Left lobe of liver (tissue), 2 donors: ENCODE results near the gene SPDYC. TPM values are rescaled to one million over a fixed set of nuclear protein-coding genes. Genes with fewer than 3 reads are reported as not detected.
"Not testable (repeated sequence)": the region's sequence is repeated elsewhere in the genome, so short reads cannot be mapped to it uniquely, and the experiment has no call there.

Experiments used
- ATAC-seq: fragments of 200-7000 bp; cut with Tn5 transposase; one replicate; pipeline ENCODE4 v1.9.1; 2020; ENCODE audit warnings: mild to moderate bottlenecking, moderate library complexity
- DNase-seq: peaks from one replicate; pipeline ENCODE4 v3.0.0-alpha.2; 2020; ENCODE audit warnings: low spot score
- total RNA-seq: library from RNA; stranded (reverse); gene quantifications from one replicate; pipeline ENCODE4 v1.2.1, GENCODE V29; 2021
- donor health status: DM: no; HTN: no; CAD: no; lungs with moderate emphysema.
- donor health status: DM: no; HTN: yes; CAD: no.

The SPDYC gene
- total RNA-seq, 1 donor from 2014 or later: 1.2 TPM

DNA sequence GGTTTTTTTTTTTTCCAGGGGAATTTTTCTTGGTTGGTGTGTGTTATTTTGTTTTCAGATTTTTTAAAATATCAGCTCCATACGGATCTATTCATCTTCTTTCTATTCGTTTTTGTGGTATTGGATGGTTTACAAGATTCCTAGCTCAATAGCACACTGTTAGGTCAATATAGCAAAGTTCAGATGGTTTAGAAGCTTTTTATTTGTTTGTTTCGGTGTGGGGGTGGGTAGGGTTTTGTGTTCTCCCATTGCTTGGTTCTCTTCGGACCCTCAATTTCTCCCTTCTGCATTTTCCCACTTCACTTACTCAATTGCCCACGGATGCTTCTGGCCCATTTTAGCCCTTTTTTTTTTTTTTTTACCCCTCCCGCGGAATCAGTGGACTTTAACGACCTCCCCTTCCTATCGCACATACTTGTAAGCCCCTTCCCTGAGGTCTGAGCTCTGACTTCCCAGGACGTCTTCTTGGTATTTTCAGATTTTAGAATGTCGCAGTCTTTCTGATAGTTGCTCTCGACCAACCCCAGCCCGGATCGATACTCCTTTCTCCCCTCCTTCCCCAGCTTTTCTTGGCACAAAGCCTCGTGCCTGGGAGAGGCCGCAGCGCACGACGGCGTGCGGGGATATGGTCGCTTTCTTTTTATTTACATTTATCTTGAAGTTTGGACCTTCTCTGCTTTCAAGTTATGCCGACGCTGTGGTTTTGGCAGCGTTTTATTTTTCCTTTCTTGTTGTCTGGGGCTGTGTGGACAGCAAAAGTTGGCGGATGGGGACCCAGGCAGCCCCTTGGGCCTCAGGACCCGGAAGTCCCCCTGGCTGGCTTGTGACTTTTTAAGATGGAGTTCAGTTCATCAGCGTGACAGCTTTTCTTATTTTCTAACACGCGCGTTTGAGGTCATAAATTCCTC is 4.4 kb upstream of the SPDYC start:
- peak; percentile 82 for DNase-seq

DNA sequence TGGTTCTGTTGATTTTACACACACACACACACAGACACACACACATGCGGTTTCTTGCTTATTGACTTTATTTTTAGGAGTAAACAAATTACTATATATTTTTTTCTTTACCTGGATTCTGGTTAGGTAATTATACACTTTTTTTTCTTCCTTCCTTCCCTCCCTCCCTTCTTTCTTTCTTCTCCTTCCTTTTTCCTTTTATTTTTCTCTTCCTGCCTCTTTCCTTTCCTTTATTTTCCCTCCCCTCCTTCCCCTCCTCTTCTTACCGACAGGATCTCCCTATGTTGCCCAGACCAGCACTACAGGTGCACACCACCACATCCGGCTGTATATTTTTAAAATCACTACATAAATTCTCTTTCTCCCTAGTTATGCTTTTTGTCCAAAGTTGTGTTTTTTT is 3.1 kb upstream of the SPDYC start:
- DNase-seq (no peak), ATAC-seq (no peak)

More for the DNA sequence above, 4.4 kb upstream of the SPDYC start:
- ATAC-seq: peak; percentile 81

DNA sequence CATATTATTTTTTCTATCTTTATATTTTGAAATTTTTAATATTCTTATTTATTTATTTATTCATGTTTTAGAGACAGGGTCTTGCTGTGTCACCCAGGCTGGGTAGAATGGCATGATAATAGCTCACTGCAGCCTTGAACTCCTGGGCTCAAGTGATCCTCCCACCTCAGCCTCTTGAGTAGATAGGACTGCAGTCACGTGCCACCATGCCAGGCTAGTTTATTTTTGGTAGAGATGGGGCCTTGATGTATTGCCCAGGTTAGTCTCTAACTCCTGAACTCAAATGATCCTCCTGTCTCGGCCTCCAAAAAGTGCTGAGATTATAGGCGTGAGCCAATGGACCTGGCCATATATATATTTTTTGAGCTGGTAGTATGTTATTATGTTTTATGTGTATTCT is 2.4 kb upstream of the SPDYC start:
- DNase-seq (no peak), ATAC-seq (no peak)

DNA sequence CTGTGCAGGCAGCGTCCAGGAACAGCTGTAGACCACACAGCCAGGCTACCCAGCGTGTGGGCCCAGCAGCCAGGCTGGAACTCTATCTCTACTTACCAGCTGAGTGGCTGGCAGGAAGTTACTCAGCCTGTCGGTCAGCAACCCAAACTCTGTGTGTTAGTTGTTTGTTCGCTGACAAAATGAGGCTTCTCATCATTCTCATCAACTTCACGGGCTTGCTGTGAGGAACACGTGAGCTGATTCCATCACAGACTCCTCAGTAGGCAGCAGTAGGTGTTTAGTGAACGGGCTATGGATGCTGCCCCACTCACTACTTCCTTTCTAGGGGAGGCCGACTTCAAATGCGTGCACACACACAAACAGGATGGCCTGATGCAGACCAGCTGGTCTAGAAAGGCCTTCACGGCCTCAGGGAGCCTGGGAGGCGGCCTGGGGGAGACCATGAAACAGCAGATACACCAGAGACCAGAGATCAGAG is 830 bp upstream of the SPDYC start:
- no peak for DNase-seq
- no peak for ATAC-seq

DNA sequence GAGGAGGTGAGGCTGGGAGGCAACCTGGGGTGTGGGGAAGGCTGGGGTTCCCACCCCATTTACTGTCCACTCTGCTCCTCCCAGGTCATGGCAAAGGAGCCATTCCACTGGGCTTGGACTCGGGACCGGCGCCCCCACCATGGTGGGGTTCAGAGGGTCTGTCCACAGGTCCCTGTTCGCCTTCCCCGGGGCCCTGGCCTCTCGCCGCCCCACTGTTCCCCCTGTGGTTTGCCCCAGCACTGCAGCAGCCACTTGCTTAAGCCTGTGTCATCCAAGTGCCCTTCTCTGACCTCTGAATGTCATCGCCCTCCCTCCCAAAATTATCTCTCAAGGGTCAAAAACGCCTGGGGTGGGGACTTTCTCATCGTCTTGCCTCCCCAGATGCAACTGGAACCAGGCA is 2.6 kb downstream of the SPDYC start:
- DNase-seq (peak; percentile 42), ATAC-seq (no peak)

DNA sequence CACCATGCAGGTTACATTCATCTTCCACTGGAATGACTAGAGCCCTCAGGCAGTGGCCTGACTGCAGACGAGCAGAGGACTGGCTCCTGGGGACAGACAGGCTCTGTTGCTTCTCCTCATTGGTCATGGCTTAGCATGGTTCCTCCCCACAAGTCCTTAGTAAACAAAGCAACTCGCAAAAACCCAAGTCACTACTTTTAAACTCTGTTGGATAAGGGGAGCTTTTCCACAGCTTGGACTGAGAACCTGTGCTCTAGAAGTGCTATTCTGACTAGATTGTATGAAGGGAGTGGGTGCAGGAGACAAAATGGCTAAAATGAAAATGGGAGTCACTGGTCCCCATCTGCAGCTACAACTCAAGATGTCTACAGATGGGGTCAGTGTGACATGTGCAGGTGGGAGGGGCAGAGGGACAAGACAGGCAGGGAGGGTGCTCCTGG is 4.6 kb downstream of the SPDYC start:
- not testable (repeated sequence) for ATAC-seq, DNase-seq

DNA sequence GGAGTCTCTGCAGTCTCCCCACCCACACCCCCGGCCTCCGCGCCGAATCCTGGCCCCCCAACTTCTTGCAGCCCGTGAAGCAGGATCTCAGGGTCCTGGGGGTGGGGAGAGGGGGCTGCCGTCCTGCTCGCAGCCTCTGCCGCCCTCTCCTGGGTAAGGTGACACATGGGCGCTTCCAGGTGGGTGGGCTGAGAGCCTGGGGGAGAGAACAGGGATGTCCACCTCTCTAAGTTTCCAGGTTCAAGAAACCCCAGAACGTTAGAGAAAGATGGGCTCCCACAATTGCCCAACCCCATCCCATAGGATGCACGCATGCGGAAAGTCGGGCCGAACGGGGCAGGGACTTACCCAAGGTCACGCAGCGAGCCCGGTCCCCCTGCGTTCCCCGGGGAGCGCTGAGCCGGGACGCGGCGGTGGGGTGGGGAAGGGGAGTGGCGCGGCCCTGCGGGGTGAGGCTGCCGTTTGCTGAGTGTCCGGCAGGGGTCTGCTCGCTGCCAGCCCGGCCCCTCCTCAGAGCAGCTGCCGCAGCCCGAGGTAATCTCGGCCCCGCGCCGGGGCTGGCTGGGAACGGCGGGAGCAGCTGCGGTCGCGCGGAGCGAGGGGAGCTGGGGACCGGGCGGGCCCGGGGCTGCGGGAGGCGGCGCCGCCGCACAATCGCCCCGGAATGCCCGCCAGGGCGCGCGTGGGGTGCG is 11.0 kb downstream of the SPDYC start:
- peak; percentile 75 for ATAC-seq
- DNase-seq: peak; percentile 68

DNA sequence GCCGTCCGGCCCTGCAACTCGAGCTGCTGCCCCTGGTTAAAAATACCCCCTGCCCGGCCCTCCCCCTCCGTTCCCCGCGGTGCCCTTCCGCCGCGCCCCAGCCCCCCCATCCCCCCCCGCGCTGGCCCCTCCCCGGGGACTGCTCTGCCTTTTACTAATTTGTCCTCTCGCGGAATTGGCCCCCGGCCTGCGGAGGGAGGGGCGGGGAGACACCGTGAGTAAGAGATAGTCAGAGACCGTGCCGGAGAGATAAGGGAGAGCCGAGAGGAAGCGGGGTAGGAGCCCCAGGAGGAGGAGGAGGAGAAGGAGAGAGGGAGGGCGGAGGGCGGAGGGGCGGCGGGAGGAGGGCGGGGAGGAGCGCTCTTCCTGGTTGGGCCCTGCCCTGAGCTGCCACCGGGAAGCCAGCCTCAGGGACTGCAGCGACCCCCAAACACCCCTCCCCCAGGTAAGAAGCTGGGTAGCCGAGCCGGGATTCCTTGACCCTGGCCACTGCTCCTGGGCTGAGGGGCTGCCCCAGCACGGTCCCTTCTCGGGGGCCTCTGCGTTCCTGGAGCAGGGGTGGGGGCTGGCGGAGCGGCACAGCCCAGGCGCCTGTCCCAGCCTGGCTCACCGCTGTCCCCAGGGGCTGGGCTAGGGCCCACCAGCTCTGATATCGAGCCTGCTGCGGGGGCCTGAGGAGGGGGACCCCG is 11.7 kb downstream of the SPDYC start, which contains the start of gene CAPN1:
TSS of gene CAPN1 (plus strand) at position 360 of the 689 bp plus-strand sequence. CDS start 774 bp downstream, outside the sequence.
- DNase-seq: peak; percentile 91
- ATAC-seq: peak; percentile 75

DNA sequence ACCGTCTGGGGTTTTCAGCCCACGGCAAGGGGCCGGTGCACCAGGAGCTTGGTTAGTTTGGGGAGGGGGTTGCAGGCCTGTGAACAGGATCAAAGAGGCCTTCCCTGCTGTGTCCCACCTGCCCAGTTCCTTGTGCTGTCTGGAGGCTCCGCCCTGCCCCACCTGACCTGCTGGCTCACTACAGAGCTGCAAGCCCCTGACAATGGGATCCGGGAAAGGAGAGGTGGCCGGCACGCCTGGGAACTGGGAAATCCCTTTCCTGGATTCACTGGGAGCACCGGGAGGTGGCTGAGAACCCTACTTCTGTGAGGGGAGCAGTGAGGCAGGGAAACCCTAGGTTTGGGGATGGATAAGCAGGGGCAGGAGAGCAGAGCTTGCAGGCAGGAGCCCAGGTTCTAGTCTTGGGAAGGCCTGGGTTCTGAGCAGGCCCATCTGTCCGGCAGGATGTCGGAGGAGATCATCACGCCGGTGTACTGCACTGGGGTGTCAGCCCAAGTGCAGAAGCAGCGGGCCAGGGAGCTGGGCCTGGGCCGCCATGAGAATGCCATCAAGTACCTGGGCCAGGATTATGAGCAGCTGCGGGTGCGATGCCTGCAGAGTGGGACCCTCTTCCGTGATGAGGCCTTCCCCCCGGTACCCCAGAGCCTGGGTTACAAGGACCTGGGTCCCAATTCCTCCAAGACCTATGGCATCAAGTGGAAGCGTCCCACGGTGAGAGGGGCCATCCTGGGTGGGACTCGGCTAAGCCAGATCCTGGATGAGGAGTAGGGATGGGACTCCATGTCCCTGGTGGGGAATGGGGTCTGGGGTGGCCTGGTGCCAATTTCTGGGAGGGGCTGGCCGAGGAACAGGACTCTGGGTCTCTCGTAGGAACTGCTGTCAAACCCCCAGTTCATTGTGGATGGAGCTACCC is 12.5 kb downstream of the SPDYC start:
- ATAC-seq (peak; percentile 25), DNase-seq (peak; percentile 46)

DNA sequence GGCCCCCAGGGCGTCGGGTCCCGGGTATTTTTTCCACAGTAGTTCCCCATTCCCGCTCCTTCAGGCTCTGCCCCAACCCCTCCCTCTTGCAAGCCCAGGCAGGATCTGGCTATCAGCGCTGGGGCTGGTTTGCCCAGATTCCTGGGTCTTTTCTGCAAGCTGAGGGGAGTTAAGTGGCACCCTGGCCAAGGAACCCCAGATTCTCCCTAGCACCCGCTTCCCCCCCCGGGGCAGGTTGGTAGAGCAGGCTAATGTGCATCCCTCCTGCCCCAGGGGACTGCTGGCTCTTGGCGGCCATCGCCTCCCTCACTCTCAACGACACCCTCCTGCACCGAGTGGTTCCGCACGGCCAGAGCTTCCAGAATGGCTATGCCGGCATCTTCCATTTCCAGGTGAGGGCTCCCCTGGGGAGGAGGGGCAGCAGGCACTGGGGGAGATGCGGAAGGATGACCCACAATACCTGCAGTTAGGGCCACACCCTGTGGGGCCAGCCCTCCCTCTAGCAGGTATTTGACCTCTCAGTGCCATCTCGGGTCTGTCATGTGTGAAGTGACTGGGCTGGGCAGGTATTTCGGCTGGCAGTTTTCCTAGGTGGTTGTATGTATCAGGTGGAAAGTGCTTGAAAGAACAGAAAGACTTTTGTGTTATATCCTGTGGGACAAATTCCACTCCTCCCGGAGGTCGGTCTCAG is 13.3 kb downstream of the SPDYC start:
- peak; percentile 45 for DNase-seq
- ATAC-seq: no peak

DNA sequence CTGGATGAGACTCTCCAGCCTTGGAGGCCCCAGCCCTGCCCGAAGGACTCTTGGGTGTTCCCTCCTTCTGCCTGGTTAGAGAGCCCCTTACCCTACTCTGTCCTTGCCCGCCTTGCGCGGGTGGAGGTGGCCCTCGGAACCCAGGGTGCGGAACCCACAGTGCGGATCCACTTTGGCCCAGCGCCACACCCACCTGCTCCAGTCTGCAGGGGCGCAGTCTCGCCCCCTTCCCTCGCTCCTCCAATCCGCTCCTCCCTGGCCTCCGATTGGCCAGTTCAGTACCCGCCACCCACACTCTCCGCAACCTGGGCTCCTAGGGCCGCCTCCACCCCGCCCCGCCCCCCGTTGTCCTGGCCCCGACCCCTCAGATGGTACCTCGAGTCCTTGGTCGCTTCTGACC is 14.1 kb downstream of the SPDYC start:
- DNase-seq (peak; percentile 47), ATAC-seq (no peak)

DNA sequence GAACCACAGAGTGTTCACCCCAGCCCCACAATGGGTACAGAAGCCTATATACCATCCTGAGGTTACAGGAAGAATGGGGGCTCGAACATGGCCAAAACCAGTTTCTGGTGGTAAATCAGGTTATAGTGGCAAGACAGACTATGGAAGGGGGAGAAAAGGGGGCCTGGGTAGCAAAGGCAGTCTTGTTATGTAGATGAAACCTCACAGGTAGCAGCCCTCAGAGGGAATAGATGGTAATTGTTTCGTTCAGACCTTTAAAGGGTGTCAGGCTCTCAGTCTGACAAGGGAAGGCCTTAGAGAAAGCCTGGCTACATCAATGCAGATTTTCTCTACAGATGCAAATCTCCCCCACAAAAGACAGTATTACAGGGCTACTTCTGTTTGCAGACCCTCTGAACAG is 15.1 kb downstream of the SPDYC start:
- DNase-seq (peak; percentile 22), ATAC-seq (no peak)

DNA sequence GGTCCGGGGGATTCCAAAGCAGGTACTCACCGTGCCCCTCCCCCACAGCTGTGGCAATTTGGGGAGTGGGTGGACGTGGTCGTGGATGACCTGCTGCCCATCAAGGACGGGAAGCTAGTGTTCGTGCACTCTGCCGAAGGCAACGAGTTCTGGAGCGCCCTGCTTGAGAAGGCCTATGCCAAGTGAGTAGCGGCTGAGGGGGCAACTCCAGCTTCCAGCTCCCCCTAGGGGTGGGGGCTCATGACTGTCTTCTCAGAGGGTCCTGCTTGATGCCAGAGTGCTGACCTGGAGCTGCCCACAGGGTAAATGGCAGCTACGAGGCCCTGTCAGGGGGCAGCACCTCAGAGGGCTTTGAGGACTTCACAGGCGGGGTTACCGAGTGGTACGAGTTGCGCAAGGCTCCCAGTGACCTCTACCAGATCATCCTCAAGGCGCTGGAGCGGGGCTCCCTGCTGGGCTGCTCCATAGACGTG is 15.9 kb downstream of the SPDYC start:
- ATAC-seq (no peak), DNase-seq (peak; percentile 45)

DNA sequence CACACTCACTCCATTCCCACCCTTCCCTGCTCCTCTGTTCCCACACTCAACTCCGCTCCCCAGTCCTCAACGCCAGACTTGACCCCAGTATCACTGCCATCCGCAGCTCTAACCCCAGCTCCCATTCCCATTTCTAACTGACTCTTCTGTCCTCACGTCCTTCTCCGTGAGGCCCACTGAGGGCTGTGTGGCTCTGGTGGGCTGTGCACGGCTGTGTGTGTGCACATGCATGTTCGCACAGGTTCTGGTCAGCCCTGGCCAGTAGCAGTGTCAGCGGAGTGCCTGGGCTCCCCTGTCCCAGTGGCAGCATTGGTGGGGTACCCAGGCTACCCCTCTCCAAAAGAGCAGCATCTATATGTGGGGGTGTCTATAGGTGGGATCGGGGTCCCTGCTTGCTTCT is 16.7 kb downstream of the SPDYC start:
- DNase-seq: peak; percentile 19
- ATAC-seq: no peak

DNA sequence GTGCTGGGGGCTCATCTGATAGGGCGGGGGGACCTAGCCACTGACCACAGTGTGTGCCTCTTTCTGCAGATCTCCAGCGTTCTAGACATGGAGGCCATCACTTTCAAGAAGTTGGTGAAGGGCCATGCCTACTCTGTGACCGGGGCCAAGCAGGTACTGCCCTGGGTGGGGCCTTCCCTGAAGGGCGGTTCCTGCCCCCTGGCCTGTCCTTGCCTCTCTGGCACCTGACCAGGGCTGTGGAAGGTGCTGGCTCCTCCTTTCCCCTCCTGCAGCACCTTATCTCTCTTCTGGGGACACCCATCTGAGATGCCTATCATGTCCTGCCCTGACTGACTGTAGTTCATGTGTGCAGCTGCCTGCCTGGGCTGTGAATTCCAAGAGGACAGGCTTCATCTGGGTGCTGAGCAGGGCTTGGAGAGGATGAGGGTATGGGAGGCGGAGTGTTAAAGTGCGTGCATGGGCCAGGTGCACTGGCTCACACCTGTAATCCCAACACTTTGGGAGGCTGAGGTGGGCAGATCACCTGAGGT is 17.2 kb downstream of the SPDYC start:
- ATAC-seq (no peak), DNase-seq (peak; percentile 44)

DNA sequence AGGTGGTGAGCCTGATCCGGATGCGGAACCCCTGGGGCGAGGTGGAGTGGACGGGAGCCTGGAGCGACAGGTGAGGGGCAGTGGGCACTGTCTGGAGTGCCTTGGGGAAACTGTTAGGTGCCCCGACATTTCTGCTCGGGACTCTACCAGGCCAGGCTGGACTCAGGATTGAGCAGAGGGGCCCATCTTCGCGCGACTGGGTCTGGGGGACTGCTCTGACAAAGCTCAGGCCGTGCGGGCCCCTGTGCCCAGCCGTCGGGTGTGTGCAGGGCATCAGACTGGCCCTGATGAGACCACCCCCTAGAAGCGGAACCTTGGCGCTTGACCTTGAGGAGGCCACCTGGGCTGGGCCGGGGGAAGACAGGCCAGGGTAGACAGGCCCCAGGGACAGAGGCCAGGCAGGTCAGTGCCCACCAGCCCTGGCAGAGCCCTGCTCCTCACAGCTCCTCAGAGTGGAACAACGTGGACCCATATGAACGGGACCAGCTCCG is 18.0 kb downstream of the SPDYC start:
- ATAC-seq (no peak), DNase-seq (peak; percentile 44)

DNA sequence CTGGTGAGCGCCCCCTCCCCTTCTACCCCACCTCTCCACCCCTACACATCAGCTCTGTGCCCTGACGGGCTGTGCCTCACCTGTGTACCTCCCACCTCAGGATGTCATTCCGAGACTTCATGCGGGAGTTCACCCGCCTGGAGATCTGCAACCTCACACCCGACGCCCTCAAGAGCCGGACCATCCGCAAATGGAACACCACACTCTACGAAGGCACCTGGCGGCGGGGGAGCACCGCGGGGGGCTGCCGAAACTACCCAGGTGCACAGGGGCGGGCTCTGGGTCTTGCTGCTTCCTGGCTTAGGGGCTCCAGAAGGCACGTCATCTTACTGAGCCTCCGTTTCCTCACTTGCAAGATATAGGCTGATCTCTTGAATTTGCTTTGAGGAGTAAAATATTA is 18.5 kb downstream of the SPDYC start:
- ATAC-seq (no peak), DNase-seq (peak; percentile 33)

DNA sequence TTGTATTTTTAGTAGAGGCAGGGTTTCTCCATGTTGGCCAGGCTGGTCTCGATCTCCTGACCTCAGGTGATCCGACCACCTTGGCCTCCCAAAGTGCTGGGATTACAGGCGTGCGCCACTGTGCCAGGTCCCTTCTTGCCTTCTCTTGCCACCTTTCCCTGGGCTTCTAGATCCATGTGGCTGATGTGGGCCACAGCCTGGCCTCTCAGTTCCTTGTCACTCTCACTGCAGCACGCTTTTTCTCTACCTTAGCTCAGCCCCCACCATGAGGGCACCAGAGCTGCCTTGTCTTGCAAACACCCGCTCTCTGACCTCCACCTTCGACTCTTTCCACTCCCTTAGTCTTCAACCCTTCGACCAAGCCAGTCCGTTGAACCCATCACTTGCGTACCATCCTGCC is 19.2 kb downstream of the SPDYC start:
- DNase-seq: peak; percentile 27
- ATAC-seq: no peak

DNA sequence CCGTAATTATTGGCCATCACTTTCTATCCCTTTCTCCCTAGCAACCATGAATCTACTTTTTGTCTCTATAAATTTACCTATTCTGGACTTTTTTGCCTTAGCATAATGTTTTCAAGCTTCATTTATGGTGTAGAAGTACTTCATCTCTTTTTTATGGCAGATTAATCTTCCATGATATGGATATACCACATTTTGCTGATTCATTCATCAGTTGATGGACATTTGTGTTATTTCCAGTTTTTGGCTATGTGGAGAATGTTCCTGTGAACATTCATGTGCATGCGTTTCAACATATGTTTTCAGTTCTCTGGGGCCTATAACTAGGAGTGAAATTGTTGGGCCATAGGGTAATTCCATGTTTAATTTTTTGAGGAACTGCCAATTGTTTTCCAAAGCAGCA is 24.5 kb downstream of the SPDYC start:
- DNase-seq (no peak), ATAC-seq (no peak)
